GM19324 (cell line): ENCODE measurements around the gene MGAT5.

Experiments
- ATAC-seq: cut with Tn5 transposase; IDR thresholded peaks from one replicate; pipeline ENCODE4 v1.9.1; 2021; ENCODE audit warnings: mild to moderate bottlenecking, moderate library complexity; ENCODE audit not compliant: unreplicated experiment, low FRiP score

MGAT5 gene

GRCh38 chr2:134359367-134360081, 105.7 kb downstream of the MGAT5 start:
- no peak for ATAC-seq

GRCh38 chr2:134360745-134361487, 107.0 kb downstream of the MGAT5 start:
- no peak for ATAC-seq

GRCh38 chr2:134361648-134362047, 107.8 kb downstream of the MGAT5 start:
- ATAC-seq: no peak

GRCh38 chr2:134362152-134362668, 108.3 kb downstream of the MGAT5 start:
- no peak for ATAC-seq

GRCh38 chr2:134362740-134363139, 108.9 kb downstream of the MGAT5 start:
- no peak for ATAC-seq

GRCh38 chr2:134365356-134365755, 111.5 kb downstream of the MGAT5 start:
- ATAC-seq: no peak

- no peak for ATAC-seq
Measured at GRCh38 chr2:134366359-134366758, 112.5 kb downstream of the MGAT5 start.

- no peak for ATAC-seq
Measured at GRCh38 chr2:134367213-134367612, 113.3 kb downstream of the MGAT5 start.

GRCh38 chr2:134368009-134368817, 114.3 kb downstream of the MGAT5 start:
- ATAC-seq: no peak

- no peak for ATAC-seq
Measured at GRCh38 chr2:134369220-134369902, 115.5 kb downstream of the MGAT5 start.

GRCh38 chr2:134370655-134371445, 117.0 kb downstream of the MGAT5 start:
- no peak for ATAC-seq

- ATAC-seq: no peak
Measured at GRCh38 chr2:134372141-134372540, 118.3 kb downstream of the MGAT5 start.

GRCh38 chr2:134372611-134373131, 118.8 kb downstream of the MGAT5 start:
- no peak for ATAC-seq

GRCh38 chr2:134375935-134376334, 122.1 kb downstream of the MGAT5 start:
- no peak for ATAC-seq

GRCh38 chr2:134377730-134378129, 123.9 kb downstream of the MGAT5 start:
- no peak for ATAC-seq

GRCh38 chr2:134379293-134379692, 125.4 kb downstream of the MGAT5 start:
- no peak for ATAC-seq

- ATAC-seq: no peak
Measured at GRCh38 chr2:134379722-134380121, 125.8 kb downstream of the MGAT5 start.

- no peak for ATAC-seq
Measured at GRCh38 chr2:134381141-134381540, 127.3 kb downstream of the MGAT5 start.

GRCh38 chr2:134384131-134384530, 130.3 kb downstream of the MGAT5 start:
- no peak for ATAC-seq
